Smooth muscle cell (in vitro differentiated cells): ENCODE results near the gene MINPP1. TPM values are rescaled to one million over a fixed set of nuclear protein-coding genes. Genes with fewer than 3 reads are reported as not detected.

Experiments
- DNase-seq: peaks from one replicate; lab custom pipeline; 2025; ENCODE audit not compliant: unreplicated experiment; lab: John Stamatoyannopoulos, UW
- H2AFZ ChIP-seq: fragments of 200-600 bp; sonication (generic); 2 replicates; pipeline ENCODE4 v1.6.0; 2016; ENCODE audit warnings: antibody characterized with exemption, low read depth, mild to moderate bottlenecking
- H3F3A ChIP-seq: fragments of 200-600 bp; sonication (generic); 2 replicates; pipeline ENCODE4 v1.6.0; 2017; ENCODE audit warnings: antibody characterized with exemption, low read depth
- H3K27ac ChIP-seq: fragments of 200-600 bp; sonication (generic); 2 replicates; pipeline ENCODE4 v1.5.1; 2016; ENCODE audit warnings: low read depth, mild to moderate bottlenecking
- H3K27me3 ChIP-seq: fragments of 200-600 bp; sonication (generic); 2 replicates; pipeline ENCODE4 v1.6.1; 2016; ENCODE audit warnings: low read depth, mild to moderate bottlenecking
- H3K36me3 ChIP-seq: fragments of 200-600 bp; sonication (generic); 2 replicates; pipeline ENCODE4 v1.5.1; 2016; ENCODE audit warnings: low read depth
- H3K4me1 ChIP-seq: fragments of 200-600 bp; sonication (generic); 2 replicates; pipeline ENCODE4 v1.5.1; 2016; ENCODE audit warnings: low read depth
- H3K4me2 ChIP-seq: fragments of 200-600 bp; sonication (generic); 2 replicates; pipeline ENCODE4 v1.6.0; 2016; ENCODE audit warnings: mild to moderate bottlenecking
- H3K4me3 ChIP-seq: fragments of 200-600 bp; sonication (generic); 2 replicates; pipeline ENCODE4 v1.5.1; 2016; ENCODE audit warnings: mild to moderate bottlenecking
- H3K79me2 ChIP-seq: fragments of 200-600 bp; sonication (generic); 2 replicates; pipeline ENCODE4 v1.6.0; 2016; ENCODE audit warnings: low read depth, mild to moderate bottlenecking
- H3K9ac ChIP-seq: fragments of 200-600 bp; sonication (generic); 2 replicates; pipeline ENCODE4 v1.6.0; 2016; ENCODE audit warnings: low read depth
- H3K9me3 ChIP-seq: fragments of 200-600 bp; sonication (generic); replicated peaks from 2 replicates; pipeline ENCODE4 v1.5.1; 2016; ENCODE audit warnings: low read depth
- H4K20me1 ChIP-seq: fragments of 200-600 bp; sonication (generic); 2 replicates; pipeline ENCODE4 v1.6.0; 2016; ENCODE audit warnings: low read depth
- WGBS: methylation state at CpG from one replicate; pipeline ENCODE4 v1.1.7; 2016; ENCODE audit warnings: low lambda C conversion rate; 5-methylcytosine and 5-hydroxymethylcytosine counted together
- microRNA-seq: library from miRNA; unstranded; fragments of <30 nt; microRNA quantifications from one replicate; pipeline ENCODE4, GENCODE V29; 2016; ENCODE audit warnings: borderline number of aligned reads
- polyA plus RNA-seq: library from polyadenylated mRNA; unstranded; fragments of >200 nt; fragmentation: Nextera tagmentation; extraction: Ambion mirVana; gene quantifications from 2 replicates; pipeline ENCODE4 v1.2.1, GENCODE V29; 2016
- total RNA-seq: library from RNA; depleted of rRNA; stranded (reverse); fragments of >200 nt; gene quantifications from 2 replicates; pipeline ENCODE4 v1.2.3, GENCODE V29; 2014
- TF ChIP-seq, protein P1 (sequence below): fragments of 200-600 bp; sonication (generic); IDR thresholded peaks from 2 replicates; pipeline ENCODE4 v1.5.1; 2017; ENCODE audit warnings: borderline replicate concordance, mild to moderate bottlenecking, antibody characterized with exemption; ENCODE audit not compliant: insufficient read depth, poor library complexity, severe bottlenecking

The MINPP1 gene
- total and polyA plus RNA-seq, 2 experiments from 2014 or later: 24.5 to 31.7 TPM

- H3K4me2 ChIP-seq: no peak overlapping the region
- no peaks in the 10 kb centered on the region for H3K79me2 ChIP-seq
- H4K20me1 ChIP-seq: no peaks in the 10 kb centered on the region
- H3K4me3 ChIP-seq: no peak overlapping the region
- H3K9me3 ChIP-seq: no peaks in the 10 kb centered on the region
- H3F3A ChIP-seq: no peaks in the 10 kb centered on the region
- no peak for DNase-seq
- no peak overlapping the region for H3K9ac ChIP-seq
- no peaks in the 10 kb centered on the region for H3K36me3 ChIP-seq
- H3K27me3 ChIP-seq: no peaks in the 10 kb centered on the region
- H3K27ac ChIP-seq: no peak overlapping the region
- TF ChIP-seq, protein P1, sequence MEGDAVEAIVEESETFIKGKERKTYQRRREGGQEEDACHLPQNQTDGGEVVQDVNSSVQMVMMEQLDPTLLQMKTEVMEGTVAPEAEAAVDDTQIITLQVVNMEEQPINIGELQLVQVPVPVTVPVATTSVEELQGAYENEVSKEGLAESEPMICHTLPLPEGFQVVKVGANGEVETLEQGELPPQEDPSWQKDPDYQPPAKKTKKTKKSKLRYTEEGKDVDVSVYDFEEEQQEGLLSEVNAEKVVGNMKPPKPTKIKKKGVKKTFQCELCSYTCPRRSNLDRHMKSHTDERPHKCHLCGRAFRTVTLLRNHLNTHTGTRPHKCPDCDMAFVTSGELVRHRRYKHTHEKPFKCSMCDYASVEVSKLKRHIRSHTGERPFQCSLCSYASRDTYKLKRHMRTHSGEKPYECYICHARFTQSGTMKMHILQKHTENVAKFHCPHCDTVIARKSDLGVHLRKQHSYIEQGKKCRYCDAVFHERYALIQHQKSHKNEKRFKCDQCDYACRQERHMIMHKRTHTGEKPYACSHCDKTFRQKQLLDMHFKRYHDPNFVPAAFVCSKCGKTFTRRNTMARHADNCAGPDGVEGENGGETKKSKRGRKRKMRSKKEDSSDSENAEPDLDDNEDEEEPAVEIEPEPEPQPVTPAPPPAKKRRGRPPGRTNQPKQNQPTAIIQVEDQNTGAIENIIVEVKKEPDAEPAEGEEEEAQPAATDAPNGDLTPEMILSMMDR: no peak
- H2AFZ ChIP-seq: no peak overlapping the region
- no peaks in the 10 kb centered on the region for H3K4me1 ChIP-seq
- WGBS: 87% methylated on average over 8 of the region's 8 CpGs
These were observed 94.0 kb downstream of the MINPP1 start for GRCh38 chr10:87598700-87599099.

DNA sequence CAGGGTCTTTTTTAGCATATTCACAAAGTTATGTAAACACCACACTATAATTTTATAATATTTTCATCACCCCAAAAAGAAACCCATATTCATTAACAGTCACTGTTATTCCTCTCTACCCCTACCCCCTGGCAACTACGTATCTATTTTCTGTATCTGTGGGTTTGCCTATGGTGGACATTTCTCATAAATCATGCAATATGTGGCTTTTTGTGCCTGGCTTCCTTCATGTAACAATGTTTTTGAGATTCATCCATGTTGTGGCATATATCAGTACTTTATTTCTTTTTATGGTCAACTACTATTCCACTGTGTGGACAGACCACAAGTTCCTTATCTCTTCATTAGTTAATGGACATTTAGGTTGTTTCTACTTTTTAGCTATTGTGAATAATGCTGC, 95.9 kb downstream of the MINPP1 start:
- Histone ChIP-seq H3K27me3 (no peaks in the 10 kb centered on the region), H4K20me1 (no peaks in the 10 kb centered on the region), H3F3A (no peaks in the 10 kb centered on the region), H3K36me3 (no peaks in the 10 kb centered on the region), H3K4me2 (no peak overlapping the region), H3K9me3 (no peaks in the 10 kb centered on the region), H3K79me2 (no peaks in the 10 kb centered on the region), H3K4me3 (no peak overlapping the region), H3K9ac (no peak overlapping the region), H2AFZ (no peak overlapping the region), H3K4me1 (peaks cover 4% of the 10 kb centered on the region), H3K27ac (no peak overlapping the region)
- 95% methylated on average over 1 of the region's 1 CpG for WGBS
- TF ChIP-seq, protein P1: no peak
- no peak for DNase-seq

Small RNAs within 50 kb of the gene (microRNA-seq; reads per million reads assigned to microRNA genes)
- gene MIR4678: not detected

Other genes with a start within 250 kb of the MINPP1 start
- 1.7 and 1.9 TPM in 2 replicates for gene NUTM2D, start 147.1 kb upstream of the MINPP1 start, total RNA-seq
- gene NUTM2D, start 147.1 kb upstream of the MINPP1 start, polyA plus RNA-seq: 0.18 and 0.50 TPM in 2 replicates
- 89.2 and 105 TPM in 2 replicates for gene PAPSS2, start 155.0 kb downstream of the MINPP1 start, total RNA-seq
- gene PAPSS2, start 155.0 kb downstream of the MINPP1 start, polyA plus RNA-seq: 77.0 and 96.1 TPM in 2 replicates